ENCODE measurements around the gene ZNF101.

GRCh38 chr19:19649155-19649554 lies 19.5 kb upstream of the ZNF101 start:
- no peak for TF ChIP-seq CTCF (IDR thresholded peaks at IDR 0.05; ENCODE audit: low read depth, low read length)
- no peak for TF ChIP-seq EZH2phosphoT487 (IDR thresholded peaks at IDR 0.05; ENCODE audit: low read depth)

Measured in OCI-LY3 (cell line).